LNCaP clone FGC (cell line): Measurements from ENCODE around the gene SH2D3C.

ENCODE experiments used
- DNase-seq: peaks from one replicate; pipeline ENCODE4 v3.0.0-alpha.2; 2011; ENCODE audit warnings: low read depth
- H3K4me3 ChIP-seq: 2 replicates; pipeline ENCODE4 v1.5.1; 2011; ENCODE audit warnings: mild to moderate bottlenecking, low read depth, low read length, control low read depth
- TF ChIP-seq, protein P1 (sequence below): IDR thresholded peaks from 2 replicates; pipeline ENCODE4 v1.5.1; 2012; ENCODE audit warnings: mild to moderate bottlenecking; ENCODE audit not compliant: control insufficient read depth, insufficient read depth; ENCODE audit errors: extremely low read depth

Gene SH2D3C

DNA sequence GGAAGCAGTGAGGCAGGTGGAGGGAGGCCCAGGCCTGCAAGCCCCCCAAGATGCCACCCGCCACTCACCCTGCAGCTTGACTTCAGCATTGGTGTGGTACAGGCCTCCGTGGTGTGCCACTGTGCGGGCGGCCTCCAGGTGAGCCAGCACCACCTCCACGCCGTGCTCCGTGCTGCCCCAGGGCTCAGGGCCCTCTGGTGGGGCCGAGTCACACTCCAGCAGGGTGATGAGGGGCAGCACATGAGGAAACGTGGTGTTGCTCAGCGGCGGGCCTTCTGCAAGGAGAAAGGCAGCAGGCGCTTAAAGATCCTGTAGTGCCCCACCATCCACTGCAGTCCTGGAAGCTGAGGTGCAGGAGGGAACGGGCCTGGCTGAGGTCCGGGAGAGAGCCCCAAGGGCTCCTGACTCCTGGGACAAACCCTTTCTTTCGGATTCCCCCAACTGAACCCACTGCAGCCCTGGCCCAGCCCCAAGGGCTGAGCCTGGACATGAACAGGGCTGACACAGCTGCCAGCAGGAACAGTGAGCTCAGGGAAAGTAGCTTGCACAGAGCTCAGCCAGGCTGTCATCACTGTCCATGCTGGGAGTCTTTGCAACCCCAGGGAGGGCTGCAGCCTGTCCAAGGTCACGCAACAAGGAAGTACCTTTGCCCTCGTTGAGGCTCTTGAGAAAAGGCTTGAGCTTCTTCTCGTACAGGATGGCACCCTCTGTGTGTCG, 38.7 kb downstream of the SH2D3C start:
- no peak overlapping the region for H3K4me3 ChIP-seq
- no peak for DNase-seq
- TF ChIP-seq, protein P1, sequence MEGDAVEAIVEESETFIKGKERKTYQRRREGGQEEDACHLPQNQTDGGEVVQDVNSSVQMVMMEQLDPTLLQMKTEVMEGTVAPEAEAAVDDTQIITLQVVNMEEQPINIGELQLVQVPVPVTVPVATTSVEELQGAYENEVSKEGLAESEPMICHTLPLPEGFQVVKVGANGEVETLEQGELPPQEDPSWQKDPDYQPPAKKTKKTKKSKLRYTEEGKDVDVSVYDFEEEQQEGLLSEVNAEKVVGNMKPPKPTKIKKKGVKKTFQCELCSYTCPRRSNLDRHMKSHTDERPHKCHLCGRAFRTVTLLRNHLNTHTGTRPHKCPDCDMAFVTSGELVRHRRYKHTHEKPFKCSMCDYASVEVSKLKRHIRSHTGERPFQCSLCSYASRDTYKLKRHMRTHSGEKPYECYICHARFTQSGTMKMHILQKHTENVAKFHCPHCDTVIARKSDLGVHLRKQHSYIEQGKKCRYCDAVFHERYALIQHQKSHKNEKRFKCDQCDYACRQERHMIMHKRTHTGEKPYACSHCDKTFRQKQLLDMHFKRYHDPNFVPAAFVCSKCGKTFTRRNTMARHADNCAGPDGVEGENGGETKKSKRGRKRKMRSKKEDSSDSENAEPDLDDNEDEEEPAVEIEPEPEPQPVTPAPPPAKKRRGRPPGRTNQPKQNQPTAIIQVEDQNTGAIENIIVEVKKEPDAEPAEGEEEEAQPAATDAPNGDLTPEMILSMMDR, result no peak

DNA sequence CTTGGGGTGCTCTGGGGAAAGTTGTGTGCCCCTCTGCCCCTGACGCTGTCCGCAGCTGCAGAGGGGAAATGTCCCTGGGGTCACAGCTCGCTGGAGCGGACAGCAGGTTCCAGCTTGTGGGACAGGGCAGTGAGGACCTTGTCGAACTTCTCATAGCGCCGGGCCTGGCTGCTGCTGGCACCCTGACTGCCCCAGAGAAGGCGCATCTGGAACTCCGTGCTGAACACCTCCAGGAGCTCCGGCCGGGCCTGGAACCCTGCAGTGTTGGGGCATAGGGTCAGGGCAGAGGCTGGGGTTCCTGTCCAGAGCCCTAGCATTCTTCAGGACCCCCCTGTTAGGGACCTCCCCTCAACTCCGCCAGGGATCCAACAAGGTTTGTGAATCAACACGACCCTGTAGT, 39.8 kb downstream of the SH2D3C start:
- no peak overlapping the region for H3K4me3 ChIP-seq
- no peak for DNase-seq
- TF ChIP-seq, protein P1, result no peak

DNA sequence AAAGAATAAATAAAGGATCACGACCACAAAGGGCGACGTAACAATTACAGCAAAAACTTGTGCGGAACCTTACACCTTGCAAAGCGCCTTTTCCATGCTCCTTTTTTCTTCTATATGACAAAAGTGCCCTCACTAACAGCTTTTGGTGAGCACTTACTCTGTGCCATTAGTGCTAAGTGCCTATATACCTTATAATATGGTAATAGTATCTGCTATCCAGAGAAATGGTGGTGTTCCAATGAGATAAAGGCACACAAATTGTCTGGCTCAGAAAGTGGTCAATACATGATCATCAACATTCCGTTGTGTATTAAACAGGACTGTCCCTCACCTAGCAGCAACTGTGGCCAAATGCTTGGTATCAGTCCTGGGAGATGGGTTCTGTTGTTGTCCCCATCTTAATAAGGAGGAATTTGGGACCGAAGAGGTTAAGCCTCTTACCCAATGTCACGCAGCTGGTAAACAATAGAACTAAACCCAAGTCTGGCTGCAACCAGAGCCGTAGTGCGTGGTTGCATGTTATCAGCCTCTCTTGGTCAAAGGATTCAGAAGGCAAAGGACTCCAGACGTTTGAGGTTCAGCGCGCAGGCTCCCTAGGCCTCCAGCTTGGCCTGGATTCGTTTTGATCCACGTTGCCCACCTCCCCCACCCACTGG, 42.8 kb downstream of the SH2D3C start:
- H3K4me3 ChIP-seq, result no peak overlapping the region
- no peak for DNase-seq

DNA sequence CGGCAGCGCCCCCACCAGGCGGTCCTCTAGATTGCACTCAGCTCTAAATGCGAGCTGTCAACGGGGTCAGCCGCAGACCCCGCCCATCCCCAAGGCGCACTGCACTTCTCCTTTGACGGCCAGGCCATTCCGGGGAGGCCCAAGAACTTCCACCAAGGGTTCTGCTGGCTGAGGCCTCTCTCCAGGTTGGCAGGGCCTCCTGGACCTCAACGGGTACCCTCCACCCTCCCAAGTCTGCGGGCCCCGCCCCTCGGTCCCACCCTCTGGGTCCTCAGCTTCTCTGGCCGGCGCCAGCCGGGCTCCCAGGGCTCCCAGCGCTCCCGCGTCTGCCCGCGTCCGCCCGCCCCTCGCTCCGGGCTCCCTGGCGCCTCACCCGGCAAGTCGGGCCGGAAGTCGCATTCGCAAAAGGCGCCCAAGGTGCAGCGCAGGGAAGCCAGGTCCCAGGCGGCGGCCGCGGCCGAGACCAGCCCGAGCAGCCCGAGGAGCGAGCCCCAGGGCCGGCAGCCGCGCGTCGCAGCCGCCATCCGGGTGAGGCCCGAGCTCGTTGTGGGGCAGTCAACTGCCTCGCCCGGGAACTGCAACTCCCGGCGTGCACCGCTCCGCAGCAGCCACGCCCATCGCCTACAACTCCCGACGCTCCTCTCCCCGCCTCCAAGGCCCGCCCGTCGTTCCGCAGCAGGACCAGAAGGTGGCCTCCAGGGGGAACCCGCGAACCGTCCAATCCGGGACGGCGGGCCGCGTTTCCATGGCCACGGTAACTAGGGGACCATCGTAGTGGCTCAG, 43.5 kb downstream of the SH2D3C start, which contains the start of gene TOR2A:
Gene TOR2A, minus strand, starts transcription at position 548 of the 783 bp plus-strand sequence. Its CDS starts 24 bp downstream, at position 524.
- H3K4me3 ChIP-seq, result peak within 1 kb of the TSS; percentile 58

More for the DNA sequence above, 42.8 kb downstream of the SH2D3C start:
- TF ChIP-seq, protein P1, result no peak

DNA sequence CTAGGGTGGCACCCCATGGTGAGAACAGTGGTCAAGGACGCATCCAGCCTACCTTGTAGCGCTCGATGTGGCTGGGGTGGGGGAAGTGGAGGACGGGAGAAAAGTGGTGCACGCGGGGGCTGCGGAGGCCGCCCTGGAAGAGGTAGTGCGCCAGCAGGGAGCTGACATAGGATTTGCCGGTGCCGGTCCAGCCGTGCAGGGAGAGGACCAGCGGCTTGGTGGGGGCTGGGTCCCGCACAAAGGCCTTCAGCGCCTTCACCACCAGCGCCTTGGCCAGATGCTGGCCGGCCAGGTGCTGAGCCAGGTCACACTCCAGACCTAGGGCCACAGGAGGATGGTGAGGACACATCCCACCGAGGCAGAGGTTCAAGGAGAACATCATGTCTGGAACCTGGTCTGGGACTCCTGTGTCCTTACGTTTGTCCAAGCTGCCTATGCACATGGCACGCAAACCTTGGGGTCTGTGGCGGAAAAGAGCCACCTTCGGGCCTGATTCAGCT, 44.2 kb downstream of the SH2D3C start:
- TF ChIP-seq, protein P1, result no peak
- DNase-seq, result no peak
- H3K4me3 ChIP-seq, result peak overlapping the region; percentile 58

More for the DNA sequence above, 43.5 kb downstream of the SH2D3C start, which contains the start of gene TOR2A:
- peak; percentile 85 for DNase-seq
- TF ChIP-seq, protein P1, result peak; percentile 99

DNA sequence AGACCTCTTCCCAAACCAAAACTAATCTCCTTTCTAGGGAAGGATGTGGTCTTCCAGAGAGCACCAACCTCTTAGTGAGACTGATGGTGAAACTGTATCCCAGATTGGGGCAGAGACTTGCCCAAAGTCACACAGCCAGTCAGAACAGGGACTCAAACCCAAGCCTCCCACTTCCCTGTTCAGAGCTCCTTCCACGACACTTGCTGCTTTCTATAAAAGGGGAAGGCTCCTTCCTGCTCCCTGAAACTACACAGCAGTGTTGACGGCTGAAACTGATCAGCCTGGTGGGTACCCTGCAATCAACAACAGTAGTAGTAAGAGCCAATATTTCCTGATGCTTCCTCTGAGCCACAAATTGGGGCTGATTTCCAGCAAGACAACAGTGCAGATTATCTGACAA, 44.9 kb downstream of the SH2D3C start:
- DNase-seq, result no peak
- TF ChIP-seq, protein P1, result no peak
- H3K4me3 ChIP-seq, result no peak overlapping the region
